K562 (cell line): ENCODE results near the gene UBR1. TPM values are rescaled to one million over a fixed set of nuclear protein-coding genes. Genes with fewer than 3 reads are reported as not detected.

ENCODE experiments used
- BRD9 ChIP-seq: fragments of 450-650 bp; IDR thresholded peaks from 2 replicates; pipeline ENCODE4 v1.6.1; 2018; ENCODE audit warnings: low read depth; ENCODE audit not compliant: partially characterized antibody
- CBX8 ChIP-seq: fragments of 200-600 bp; sonication (generic); IDR thresholded peaks from 2 replicates; pipeline ENCODE4 v1.6.1; 2012; ENCODE audit warnings: borderline replicate concordance, mixed run types, low read depth, mild to moderate bottlenecking, moderate library complexity, mixed read lengths, low read length, control low read depth, inconsistent platforms; ENCODE audit not compliant: poor library complexity, severe bottlenecking; ENCODE audit errors: extremely low read depth
- CTBP1 ChIP-seq: fragments of 450-650 bp; IDR thresholded peaks from 2 replicates; pipeline ENCODE4 v1.6.1; 2016; ENCODE audit warnings: borderline replicate concordance
- FOXJ3 ChIP-seq: sonication (generic); formaldehyde crosslinking; IDR thresholded peaks from 2 replicates; pipeline ENCODE4 v1.4.0; 2020; ENCODE audit warnings: mild to moderate bottlenecking, missing genetic modification reagents
- GATAD2A ChIP-seq: fragments of 450-650 bp; IDR thresholded peaks from 2 replicates; pipeline ENCODE4 v1.6.1; 2017
- HES1 ChIP-seq: fragments of 450-650 bp; IDR thresholded peaks from 2 replicates; pipeline ENCODE4 v1.6.1; 2016; ENCODE audit warnings: low read depth, mild to moderate bottlenecking, moderate library complexity
- JUN ChIP-seq, 2 experiments: sonication (generic) in 1 of 2; formaldehyde crosslinking in 1 of 2; IDR thresholded peaks; 2 replicates each; pipeline versions ENCODE4 v1.6.1 to v1.8.0; 2012 to 2022; ENCODE audit warnings: borderline replicate concordance in 2 of 2, mild to moderate bottlenecking in 2 of 2, improper control_type of control experiment in 1 of 2, low read depth in 1 of 2, low read length in 1 of 2, missing genetic modification reagents in 1 of 2
- KAT7 ChIP-seq: sonication (generic); formaldehyde crosslinking; IDR thresholded peaks from 2 replicates; pipeline ENCODE4 v1.8.0; 2022; ENCODE audit warnings: missing genetic modification reagents, mild to moderate bottlenecking, borderline replicate concordance
- KHSRP ChIP-seq: fragments of 450-650 bp; IDR thresholded peaks from 2 replicates; pipeline ENCODE4 v1.6.1; 2017
- NCOR1 ChIP-seq: fragments of 450-650 bp; IDR thresholded peaks from 2 replicates; pipeline ENCODE4 v1.6.1; 2016; ENCODE audit warnings: mild to moderate bottlenecking, moderate library complexity
- NEUROD1 ChIP-seq: fragments of 150-350 bp; IDR thresholded peaks from 2 replicates; pipeline ENCODE4 v1.6.1; 2014; ENCODE audit warnings: borderline replicate concordance, low read length, low read depth; ENCODE audit not compliant: partially characterized antibody
- NFIC ChIP-seq: fragments of 450-650 bp; IDR thresholded peaks from 2 replicates; pipeline ENCODE4 v1.6.1; 2017; ENCODE audit warnings: mild to moderate bottlenecking, inconsistent platforms
- NR2F6 ChIP-seq: fragments of 450-650 bp; formaldehyde crosslinking; IDR thresholded peaks from 2 replicates; pipeline ENCODE4 v1.4.0; 2020; ENCODE audit warnings: mild to moderate bottlenecking
- NR3C1 ChIP-seq: sonication (generic); formaldehyde crosslinking; IDR thresholded peaks from 2 replicates; pipeline ENCODE4 v1.8.1; 2022; ENCODE audit warnings: missing genetic modification reagents
- RBM25 ChIP-seq: fragments of 200-400 bp; formaldehyde crosslinking; IDR thresholded peaks from 2 replicates; pipeline ENCODE4 v1.6.1; 2018; ENCODE audit warnings: low read length, low read depth, moderate library complexity; ENCODE audit not compliant: severe bottlenecking
- RFX1 ChIP-seq: fragments of 450-650 bp; IDR thresholded peaks from 2 replicates; pipeline ENCODE4 v1.6.1; 2016; ENCODE audit warnings: mild to moderate bottlenecking, moderate library complexity
- RNF219 ChIP-seq: fragments of 250-450 bp; sonication (Bioruptor Pico); IDR thresholded peaks from 2 replicates; pipeline ENCODE4 v1.5.0; 2022; ENCODE audit warnings: mild to moderate bottlenecking
- SRF ChIP-seq, 2 experiments: fragments of 250-450, 450-650 bp in 1 of 2; sonication (Bioruptor Pico) in 1 of 2; sonication (generic) in 1 of 2; formaldehyde crosslinking; IDR thresholded peaks; 2 replicates each; pipeline versions ENCODE4 v1.5.0 to v1.5.1; 2020 to 2022; ENCODE audit warnings: mild to moderate bottlenecking in 1 of 2, missing genetic modification reagents in 1 of 2
- ZFP1 ChIP-seq: fragments of 450-650 bp; formaldehyde crosslinking; IDR thresholded peaks from 2 replicates; pipeline ENCODE4 v1.4.0; 2020; ENCODE audit warnings: mild to moderate bottlenecking, mixed read lengths
- ZKSCAN8 ChIP-seq: fragments of 200-800 bp; sonication (Bioruptor generic); IDR thresholded peaks from 2 replicates; pipeline ENCODE4 v1.6.1; 2016; ENCODE audit warnings: missing genetic modification characterization, missing compliant biosample characterization
- ZNF165 ChIP-seq: fragments of 250-450 bp; sonication (Bioruptor Pico); IDR thresholded peaks from 2 replicates; pipeline ENCODE4 v1.4.0; 2020; ENCODE audit warnings: borderline replicate concordance
- ZNF23 ChIP-seq: fragments of 250-450 bp; sonication (Bioruptor Pico); IDR thresholded peaks from 2 replicates; pipeline ENCODE4 v1.4.0; 2020; ENCODE audit warnings: mild to moderate bottlenecking
- ZNF253 ChIP-seq: fragments of 250-450 bp; sonication (Bioruptor Pico); conservative IDR thresholded peaks from 2 replicates; pipeline ENCODE4 v1.6.1; 2021; ENCODE audit warnings: mild to moderate bottlenecking
- ZNF263 ChIP-seq: sonication (generic); formaldehyde crosslinking; IDR thresholded peaks from 2 replicates; pipeline ENCODE4 v1.8.0; 2022; ENCODE audit warnings: mild to moderate bottlenecking, missing genetic modification reagents, borderline replicate concordance
- ZNF436 ChIP-seq: fragments of 250-450, 450-650 bp; sonication (Bioruptor Pico); formaldehyde crosslinking; IDR thresholded peaks from 2 replicates; pipeline ENCODE4 v1.7.0; 2020; ENCODE audit warnings: mild to moderate bottlenecking
- ZNF507 ChIP-seq: conservative IDR thresholded peaks from 2 replicates; pipeline ENCODE4 v1.6.1; 2017; ENCODE audit warnings: missing genetic modification characterization, missing compliant biosample characterization
- ZNF551 ChIP-seq: fragments of 250-450 bp; sonication (Bioruptor Pico); IDR thresholded peaks from 2 replicates; pipeline ENCODE4 v1.5.0; 2021; ENCODE audit warnings: mild to moderate bottlenecking, moderate library complexity
- polyA plus RNA-seq, 8 experiments: library from polyadenylated mRNA; depleted of rRNA in 4 of 8; stranded (reverse) in 5 of 8; unstranded in 3 of 8; fragments of >200 nt; fragmentation: Nextera tagmentation in 2 of 8; fragmentation: Illumina TruSeq in 1 of 8; extraction: Ambion mirVana in 2 of 8; extraction: Trizol in 1 of 8; gene quantifications; 2 replicates each; pipeline versions ENCODE4 v1.2.1 to v1.2.3, GENCODE V29; 2011 to 2014; ENCODE audit warnings: inconsistent platforms in 1 of 8, missing spikeins in 1 of 8
- total RNA-seq, 7 experiments: library from RNA; depleted of rRNA in 6 of 7; stranded (reverse); fragments of >200 nt in 6 of 7; fragmentation: Illumina TruSeq in 2 of 7; extraction: Trizol in 2 of 7; gene quantifications; 2 replicates each; pipeline versions ENCODE4 v1.2.1 to v1.2.3, GENCODE V29; 2011 to 2021; ENCODE audit warnings: low replicate concordance in 1 of 7

UBR1 gene
- total and polyA plus RNA-seq, 9 of the 15 experiments (the other 6 are each of a cell fraction or from before 2014, with no cell fraction given): 5.8 to 30.7 (median 15.3) TPM

GRCh38 chr15:43133430-43134156 lies 27.8 kb upstream of the UBR1 start, which contains the start of gene TMEM62 (continued):
- TF ChIP-seq ZKSCAN8 (CRISPR knock-in tag) (no peak), BRD9 (no peak), ZNF253 (CRISPR knock-in tag) (no peak), NR2F6 (CRISPR knock-in tag) (no peak), NFIC (peak; percentile 49; the same call in 1 of the 2 replicates), FOXJ3 (CRISPR knock-in tag) (no peak), RBM25 (peak; percentile 17), CTBP1 (peak; percentile 92), KAT7 (CRISPR knock-in tag) (no peak), NEUROD1 (no peak), GATAD2A (no peak), CBX8 (no peak), JUN (IDR thresholded peaks at IDR 0.05; ENCODE audit: borderline replicate concordance, low read depth, low read length) (no peak), JUN (CRISPR knock-in tag; IDR thresholded peaks at IDR 0.05; ENCODE audit: borderline replicate concordance) (no peak), ZNF436 (no peak), HES1 (no peak), ZNF165 (no peak), ZNF23 (CRISPR knock-in tag) (no peak), ZNF507 (tag) (no peak), ZNF551 (CRISPR knock-in tag) (no peak), ZNF263 (CRISPR knock-in tag) (peak; percentile 52), NR3C1 (CRISPR knock-in tag) (no peak; the same call in 1 of the 2 replicates), RNF219 (CRISPR knock-in tag) (no peak), KHSRP (no peak), RFX1 (no peak), ZFP1 (CRISPR knock-in tag) (no peak), NCOR1 (no peak), SRF (CRISPR knock-in tag; IDR thresholded peaks at IDR 0.05) (no peak; a peak in 1 of 4 replicates)
